ENCODE results near the gene DAAM1. TPM values are rescaled to one million over a fixed set of nuclear protein-coding genes. Genes with fewer than 3 reads are reported as not detected.
A peak's percentile ranks its signal among the peaks of the same experiment; 100 is the strongest.

DAAM1 gene
- total RNA-seq, 3 donors from 2014 or later (not counting 1 experiment from before 2014, with no cell fraction given) = 10.9 to 31.4 (median 12.6) TPM

DNA sequence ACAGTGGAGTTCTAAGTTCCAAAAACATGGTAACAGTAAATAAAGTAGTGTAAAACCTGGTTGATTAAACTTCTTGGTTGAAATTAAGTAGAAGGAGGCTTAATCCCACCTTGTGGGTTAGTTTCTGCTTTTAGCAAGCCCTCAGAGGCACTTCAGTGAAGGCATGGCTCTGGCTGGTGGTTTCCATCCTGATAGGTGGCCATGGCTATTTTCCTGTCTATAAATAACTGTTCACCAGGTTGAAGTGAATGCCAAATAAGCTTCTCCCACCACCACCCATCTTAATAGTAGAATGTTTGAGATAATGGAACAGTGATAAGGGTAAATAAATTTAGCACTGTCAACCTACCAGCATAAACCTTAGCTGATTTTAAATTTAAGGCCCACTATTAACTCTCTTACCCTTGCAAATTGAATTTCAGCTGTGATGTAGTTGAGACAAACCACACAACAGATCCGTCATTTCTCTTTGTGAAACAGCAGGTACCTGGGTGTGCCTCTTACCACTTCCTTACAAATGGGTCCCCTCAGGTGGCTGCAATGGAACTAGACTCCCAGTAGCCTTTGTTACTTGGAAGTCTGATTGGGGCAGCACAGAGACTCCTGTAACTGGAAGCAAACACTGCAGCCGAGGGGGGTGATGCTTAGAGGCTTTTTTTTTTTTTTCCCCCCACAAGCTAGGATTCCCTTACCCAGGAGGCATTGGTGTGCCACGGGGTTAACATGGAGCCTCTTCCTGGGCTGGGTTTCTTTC, 41.4 kb downstream of the DAAM1 start:
- Histone ChIP-seq H3K27me3 (ENCODE audit: control insufficient read depth, insufficient read depth, low read length) (no peaks in the 10 kb centered on the region), H3K9me3 (ENCODE audit: control insufficient read depth, insufficient read depth, low read length) (no peaks in the 10 kb centered on the region), H3K4me3 (ENCODE audit: low read length) (no peak overlapping the region), H3K36me3 (ENCODE audit: control insufficient read depth, insufficient read depth, low read length) (no peaks in the 10 kb centered on the region), H3K27ac (ENCODE audit: low read length) (no peak overlapping the region), H3K4me1 (ENCODE audit: control insufficient read depth, insufficient read depth, low read length) (no peaks in the 10 kb centered on the region)
- WGBS (ENCODE audit: insufficient coverage) = 10% methylated on average over 1 of the region's 3 CpGs
- no peak overlapping the region for H3K4me3 Mint-ChIP-seq
- DNase-seq (peak in 1 of 2 donors; percentile 16), ATAC-seq (no peak)
- intact Hi-C loops (cut with micrococcal nuclease) = no loop called here
- peak overlapping the region in 1 of 2 donors; percentile 41 for H3K27ac Mint-ChIP-seq
- H3K4me1 Mint-ChIP-seq = peaks cover 24 to 29% of the 10 kb centered on the region in 2 donors
- no peaks in the 10 kb centered on the region for H3K36me3 Mint-ChIP-seq
- no peaks in the 10 kb centered on the region for H3K27me3 Mint-ChIP-seq (ENCODE audit: low read depth in 2 of 2)
- H3K9me3 Mint-ChIP-seq = no peaks in the 10 kb centered on the region
- TF ChIP-seq, protein P1, sequence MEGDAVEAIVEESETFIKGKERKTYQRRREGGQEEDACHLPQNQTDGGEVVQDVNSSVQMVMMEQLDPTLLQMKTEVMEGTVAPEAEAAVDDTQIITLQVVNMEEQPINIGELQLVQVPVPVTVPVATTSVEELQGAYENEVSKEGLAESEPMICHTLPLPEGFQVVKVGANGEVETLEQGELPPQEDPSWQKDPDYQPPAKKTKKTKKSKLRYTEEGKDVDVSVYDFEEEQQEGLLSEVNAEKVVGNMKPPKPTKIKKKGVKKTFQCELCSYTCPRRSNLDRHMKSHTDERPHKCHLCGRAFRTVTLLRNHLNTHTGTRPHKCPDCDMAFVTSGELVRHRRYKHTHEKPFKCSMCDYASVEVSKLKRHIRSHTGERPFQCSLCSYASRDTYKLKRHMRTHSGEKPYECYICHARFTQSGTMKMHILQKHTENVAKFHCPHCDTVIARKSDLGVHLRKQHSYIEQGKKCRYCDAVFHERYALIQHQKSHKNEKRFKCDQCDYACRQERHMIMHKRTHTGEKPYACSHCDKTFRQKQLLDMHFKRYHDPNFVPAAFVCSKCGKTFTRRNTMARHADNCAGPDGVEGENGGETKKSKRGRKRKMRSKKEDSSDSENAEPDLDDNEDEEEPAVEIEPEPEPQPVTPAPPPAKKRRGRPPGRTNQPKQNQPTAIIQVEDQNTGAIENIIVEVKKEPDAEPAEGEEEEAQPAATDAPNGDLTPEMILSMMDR (IDR thresholded peaks at IDR 0.05) = no peak

DNA sequence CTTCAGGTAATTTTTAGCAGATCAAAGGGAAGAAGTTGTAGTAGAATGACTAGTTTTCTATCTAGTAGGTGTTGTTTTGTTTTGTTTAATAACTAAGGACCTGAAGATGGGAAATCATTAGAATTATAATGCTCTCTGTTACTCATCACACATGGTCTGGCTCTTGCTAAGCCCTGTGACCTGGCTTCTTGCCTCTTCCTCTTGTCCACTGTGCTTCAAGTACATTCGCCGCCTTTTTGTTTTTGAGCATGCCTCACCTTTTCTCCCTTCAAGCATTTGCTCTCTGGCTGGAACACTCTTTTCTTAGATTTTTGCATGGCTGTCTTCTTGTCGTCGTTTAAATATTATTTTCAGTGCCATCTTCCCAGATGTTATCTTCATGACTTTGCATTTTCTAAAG, 47.7 kb downstream of the DAAM1 start:
- 90% methylated on average over 4 of the region's 4 CpGs for WGBS (ENCODE audit: insufficient coverage)
- Mint-ChIP-seq H3K4me1 (peaks cover 18 to 19% of the 10 kb centered on the region in 2 donors), H3K4me3 (no peak overlapping the region), H3K9me3 (no peaks in the 10 kb centered on the region), H3K36me3 (no peaks in the 10 kb centered on the region), H3K27ac (no peak overlapping the region), H3K27me3 (ENCODE audit: low read depth in 2 of 2) (no peaks in the 10 kb centered on the region)
- Histone ChIP-seq H3K9me3 (ENCODE audit: control insufficient read depth, insufficient read depth, low read length) (no peaks in the 10 kb centered on the region), H3K27ac (ENCODE audit: low read length) (no peak overlapping the region), H3K4me1 (ENCODE audit: control insufficient read depth, insufficient read depth, low read length) (no peaks in the 10 kb centered on the region), H3K36me3 (ENCODE audit: control insufficient read depth, insufficient read depth, low read length) (no peaks in the 10 kb centered on the region), H3K4me3 (ENCODE audit: low read length) (no peak overlapping the region), H3K27me3 (ENCODE audit: control insufficient read depth, insufficient read depth, low read length) (no peaks in the 10 kb centered on the region)
- ATAC-seq = no peak
- DNase-seq = no peak
- TF ChIP-seq, protein P1 (IDR thresholded peaks at IDR 0.05) = no peak
- intact Hi-C loops (cut with micrococcal nuclease) = no loop called here

DNA sequence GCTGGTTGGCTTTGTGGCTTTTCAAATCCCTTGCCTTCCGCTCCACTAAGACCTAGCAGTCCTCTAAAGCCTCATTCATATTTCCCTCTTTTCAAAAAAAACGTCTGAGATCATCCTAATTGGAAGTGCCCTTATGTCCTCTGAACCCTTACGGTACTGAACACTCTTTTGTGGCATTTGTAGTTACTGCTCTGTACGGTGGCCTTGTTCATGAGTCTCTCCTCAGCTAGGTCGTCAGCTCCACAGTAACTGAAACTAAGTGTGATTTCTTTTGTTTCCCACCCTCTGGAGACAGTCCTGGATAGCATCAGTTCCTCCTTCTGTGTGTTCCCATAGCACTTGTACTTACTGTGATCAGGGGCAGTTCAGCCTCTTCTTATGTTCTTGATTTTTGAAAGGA, 49.7 kb downstream of the DAAM1 start:
- Histone ChIP-seq H3K4me1 (ENCODE audit: control insufficient read depth, insufficient read depth, low read length) (no peaks in the 10 kb centered on the region), H3K9me3 (ENCODE audit: control insufficient read depth, insufficient read depth, low read length) (no peaks in the 10 kb centered on the region), H3K27ac (ENCODE audit: low read length) (no peak overlapping the region), H3K27me3 (ENCODE audit: control insufficient read depth, insufficient read depth, low read length) (no peaks in the 10 kb centered on the region), H3K36me3 (ENCODE audit: control insufficient read depth, insufficient read depth, low read length) (no peaks in the 10 kb centered on the region), H3K4me3 (ENCODE audit: low read length) (no peak overlapping the region)
- 87% methylated on average over 5 of the region's 5 CpGs for WGBS (ENCODE audit: insufficient coverage)
- TF ChIP-seq, protein P1 (IDR thresholded peaks at IDR 0.05) = no peak
- Mint-ChIP-seq H3K9me3 (no peaks in the 10 kb centered on the region), H3K4me1 (peaks cover 19 to 21% of the 10 kb centered on the region in 2 donors), H3K36me3 (no peaks in the 10 kb centered on the region), H3K27ac (no peak overlapping the region), H3K27me3 (ENCODE audit: low read depth in 2 of 2) (no peaks in the 10 kb centered on the region), H3K4me3 (no peak overlapping the region)
- intact Hi-C loops (cut with micrococcal nuclease) = no loop called here
- DNase-seq (no peak), ATAC-seq (no peak)

DNA sequence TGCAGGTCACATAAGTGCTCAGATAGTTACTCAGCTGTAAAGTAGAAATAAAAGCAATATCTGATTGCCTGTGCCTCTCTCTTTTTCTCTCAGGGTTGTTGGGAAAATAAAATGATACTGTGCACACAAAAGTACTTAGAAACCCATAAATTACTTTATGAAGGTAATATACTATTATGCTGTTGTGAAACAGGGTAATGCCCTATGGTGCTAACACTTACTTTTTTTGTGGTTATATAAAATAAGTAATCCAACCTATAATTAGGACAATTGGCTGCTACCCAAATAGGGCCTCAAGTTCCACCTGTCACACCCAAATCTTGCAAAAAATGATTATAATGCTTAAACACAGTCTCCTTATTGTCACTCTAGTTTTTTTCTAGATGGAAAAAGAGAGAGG, 50.6 kb downstream of the DAAM1 start:
- ATAC-seq (no peak), DNase-seq (no peak)
- H3K4me1 ChIP-seq (ENCODE audit: control insufficient read depth, insufficient read depth, low read length) = no peaks in the 10 kb centered on the region
- TF ChIP-seq, protein P1 (IDR thresholded peaks at IDR 0.05) = no peak
- no peaks in the 10 kb centered on the region for H3K27me3 ChIP-seq (ENCODE audit: control insufficient read depth, insufficient read depth, low read length)
- intact Hi-C loops (cut with micrococcal nuclease) = no loop called here
- no peak overlapping the region for H3K4me3 ChIP-seq (ENCODE audit: low read length)
- H3K27me3 Mint-ChIP-seq (ENCODE audit: low read depth in 2 of 2) = no peaks in the 10 kb centered on the region
- no peak overlapping the region for H3K27ac Mint-ChIP-seq
- no peaks in the 10 kb centered on the region for H3K36me3 ChIP-seq (ENCODE audit: control insufficient read depth, insufficient read depth, low read length)
- no peak overlapping the region for H3K27ac ChIP-seq (ENCODE audit: low read length)
- no peak overlapping the region for H3K4me3 Mint-ChIP-seq
- no peaks in the 10 kb centered on the region for H3K36me3 Mint-ChIP-seq
- H3K9me3 Mint-ChIP-seq = no peaks in the 10 kb centered on the region
- no peaks in the 10 kb centered on the region for H3K9me3 ChIP-seq (ENCODE audit: control insufficient read depth, insufficient read depth, low read length)
- H3K4me1 Mint-ChIP-seq = peaks cover 19 to 22% of the 10 kb centered on the region in 2 donors

Measured in natural killer cell (primary cell).